Chondrocyte (in vitro differentiated cells): Measurements from ENCODE around the gene EGFR. TPM values are rescaled to one million over a fixed set of nuclear protein-coding genes. Genes with fewer than 3 reads are reported as not detected.

Source experiments
- DNase-seq: peaks from one replicate; pipeline ENCODE4 v3.0.0; 2021; ENCODE audit warnings: mixed read lengths, low spot score
- H3K27ac Mint-ChIP-seq: one replicate; pipeline ENCODE4 v1.8.0; 2021; ENCODE audit warnings: mild to moderate bottlenecking, moderate library complexity, mixed read lengths; ENCODE audit not compliant: unreplicated experiment
- H3K27me3 Mint-ChIP-seq: 2 replicates; pipeline ENCODE4 v1.8.0; 2021; ENCODE audit warnings: low read depth, mixed read lengths
- H3K36me3 Mint-ChIP-seq: 2 replicates; pipeline ENCODE4 v1.8.0; 2021; ENCODE audit warnings: low read depth, mixed read lengths
- H3K4me1 Mint-ChIP-seq: 2 replicates; pipeline ENCODE4 v1.8.0; 2021; ENCODE audit warnings: low read depth, mild to moderate bottlenecking, mixed read lengths
- H3K4me3 Mint-ChIP-seq: one replicate; pipeline ENCODE4 v1.8.0; 2021; ENCODE audit warnings: mild to moderate bottlenecking, moderate library complexity, mixed read lengths; ENCODE audit not compliant: unreplicated experiment
- H3K9me3 Mint-ChIP-seq: 2 replicates; pipeline ENCODE4 v1.8.0; 2021; ENCODE audit warnings: low read depth, mixed read lengths
- total RNA-seq: library from RNA; stranded (reverse); gene quantifications from 3 replicates; pipeline ENCODE4 v1.2.1, GENCODE V29; 2021
- TF ChIP-seq, protein P1 (sequence below): fragments of 200-600 bp; sonication (generic); IDR thresholded peaks from 2 replicates; pipeline ENCODE4 v1.5.0; 2021; ENCODE audit warnings: antibody characterized with exemption, mild to moderate bottlenecking, moderate library complexity

The EGFR gene
- total RNA-seq, 1 donor from 2014 or later = 25.5 TPM

DNA sequence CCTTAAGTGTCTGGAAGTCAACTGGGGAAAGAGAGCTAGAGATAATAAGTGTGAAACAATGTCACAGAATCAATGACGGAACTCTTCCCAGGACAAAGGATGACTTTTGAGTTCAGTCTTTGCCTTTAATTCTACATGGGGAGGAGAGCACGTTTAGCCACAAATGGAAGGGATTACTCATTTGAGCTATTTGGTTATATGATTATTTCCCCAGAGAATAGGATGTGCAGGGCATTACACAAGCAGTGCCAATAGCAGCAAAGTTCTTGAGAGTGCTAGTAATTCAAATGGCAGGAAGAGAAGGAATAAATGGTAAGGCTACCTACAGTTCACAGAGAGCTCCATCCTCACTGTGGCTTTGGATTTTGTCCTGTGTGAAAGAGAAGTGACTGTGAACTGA is 6.0 kb downstream of the EGFR start:
- TF ChIP-seq, protein P1, sequence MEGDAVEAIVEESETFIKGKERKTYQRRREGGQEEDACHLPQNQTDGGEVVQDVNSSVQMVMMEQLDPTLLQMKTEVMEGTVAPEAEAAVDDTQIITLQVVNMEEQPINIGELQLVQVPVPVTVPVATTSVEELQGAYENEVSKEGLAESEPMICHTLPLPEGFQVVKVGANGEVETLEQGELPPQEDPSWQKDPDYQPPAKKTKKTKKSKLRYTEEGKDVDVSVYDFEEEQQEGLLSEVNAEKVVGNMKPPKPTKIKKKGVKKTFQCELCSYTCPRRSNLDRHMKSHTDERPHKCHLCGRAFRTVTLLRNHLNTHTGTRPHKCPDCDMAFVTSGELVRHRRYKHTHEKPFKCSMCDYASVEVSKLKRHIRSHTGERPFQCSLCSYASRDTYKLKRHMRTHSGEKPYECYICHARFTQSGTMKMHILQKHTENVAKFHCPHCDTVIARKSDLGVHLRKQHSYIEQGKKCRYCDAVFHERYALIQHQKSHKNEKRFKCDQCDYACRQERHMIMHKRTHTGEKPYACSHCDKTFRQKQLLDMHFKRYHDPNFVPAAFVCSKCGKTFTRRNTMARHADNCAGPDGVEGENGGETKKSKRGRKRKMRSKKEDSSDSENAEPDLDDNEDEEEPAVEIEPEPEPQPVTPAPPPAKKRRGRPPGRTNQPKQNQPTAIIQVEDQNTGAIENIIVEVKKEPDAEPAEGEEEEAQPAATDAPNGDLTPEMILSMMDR = no peak
- no peak overlapping the region for H3K4me3 Mint-ChIP-seq
- no peaks in the 10 kb centered on the region for H3K9me3 Mint-ChIP-seq
- no peak for DNase-seq
- peaks cover 2% of the 10 kb centered on the region for H3K36me3 Mint-ChIP-seq
- peaks cover 62% of the 10 kb centered on the region for H3K4me1 Mint-ChIP-seq
- H3K27ac Mint-ChIP-seq = peak overlapping the region; percentile 14
- no peaks in the 10 kb centered on the region for H3K27me3 Mint-ChIP-seq

DNA sequence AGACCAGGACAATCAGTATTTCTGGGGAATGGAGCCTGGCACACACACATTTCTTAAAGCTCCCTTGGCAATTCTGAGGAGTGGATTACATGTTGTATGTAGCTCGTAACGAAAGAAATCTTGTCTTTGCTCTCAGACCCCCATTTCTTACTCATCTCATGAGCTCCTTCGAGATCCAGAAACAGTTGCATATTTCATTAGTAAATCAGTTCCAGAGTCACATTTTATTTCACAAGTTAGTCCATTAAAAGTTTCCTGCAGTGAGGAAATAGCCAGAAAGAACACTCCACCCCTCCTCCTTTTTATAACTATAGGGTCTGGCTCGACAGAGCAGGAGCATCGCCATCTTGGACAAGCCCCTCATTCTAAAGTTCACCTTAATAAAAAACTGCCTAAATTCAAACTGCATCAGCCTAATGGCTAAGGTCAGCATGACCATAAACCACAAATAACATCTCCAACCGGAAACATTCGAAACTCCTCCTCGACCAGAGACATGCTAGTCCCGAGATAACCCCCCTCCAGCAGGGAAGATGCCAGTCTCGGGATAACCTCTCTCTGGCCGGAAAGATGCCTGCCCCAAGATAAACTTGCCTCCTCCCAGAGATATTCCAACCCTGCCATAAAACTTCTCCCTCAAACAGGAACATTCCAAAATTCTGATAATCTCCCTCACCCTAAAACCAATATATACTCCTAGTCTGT is 7.4 kb downstream of the EGFR start:
- Mint-ChIP-seq H3K36me3 (peaks cover 2% of the 10 kb centered on the region), H3K4me3 (no peak overlapping the region), H3K4me1 (peaks cover 74% of the 10 kb centered on the region), H3K27ac (peak overlapping the region; percentile 73), H3K9me3 (no peaks in the 10 kb centered on the region), H3K27me3 (no peaks in the 10 kb centered on the region)
- DNase-seq = no peak
- TF ChIP-seq, protein P1 = no peak

DNA sequence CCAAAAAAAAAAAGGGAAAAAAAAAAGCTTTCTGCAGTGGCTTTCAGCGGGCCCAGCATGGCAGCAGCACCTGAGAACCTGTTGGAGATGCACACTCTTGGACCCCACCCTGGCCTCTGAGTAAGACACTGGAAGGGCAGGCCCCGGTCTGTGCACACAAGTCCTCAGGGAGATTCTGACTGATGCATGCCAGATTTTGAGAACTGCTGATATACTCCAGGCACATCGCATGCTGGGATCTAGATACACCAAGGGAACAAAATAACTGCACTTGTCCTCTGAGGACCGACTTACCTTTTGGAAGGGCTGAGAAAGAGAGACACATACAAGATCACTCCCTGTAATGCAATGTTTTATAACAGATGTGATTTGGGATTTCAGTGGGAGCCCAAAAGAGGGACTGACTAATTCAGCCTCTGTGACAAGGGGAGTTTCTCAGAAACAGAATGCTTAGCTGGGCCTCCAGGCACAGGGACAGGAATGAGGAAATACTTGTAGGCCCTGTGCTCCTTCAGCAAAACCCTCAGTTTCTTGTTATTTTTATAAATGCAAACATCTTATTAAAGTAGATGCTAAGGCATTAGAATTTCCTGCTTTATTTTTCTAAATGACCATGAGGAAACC is 8.2 kb downstream of the EGFR start:
- no peak overlapping the region for H3K4me3 Mint-ChIP-seq
- no peaks in the 10 kb centered on the region for H3K27me3 Mint-ChIP-seq
- TF ChIP-seq, protein P1 = no peak
- no peak for DNase-seq
- H3K4me1 Mint-ChIP-seq = peaks cover 76% of the 10 kb centered on the region
- H3K36me3 Mint-ChIP-seq = peaks cover 2% of the 10 kb centered on the region
- H3K27ac Mint-ChIP-seq = peak overlapping the region; percentile 73
- no peaks in the 10 kb centered on the region for H3K9me3 Mint-ChIP-seq

DNA sequence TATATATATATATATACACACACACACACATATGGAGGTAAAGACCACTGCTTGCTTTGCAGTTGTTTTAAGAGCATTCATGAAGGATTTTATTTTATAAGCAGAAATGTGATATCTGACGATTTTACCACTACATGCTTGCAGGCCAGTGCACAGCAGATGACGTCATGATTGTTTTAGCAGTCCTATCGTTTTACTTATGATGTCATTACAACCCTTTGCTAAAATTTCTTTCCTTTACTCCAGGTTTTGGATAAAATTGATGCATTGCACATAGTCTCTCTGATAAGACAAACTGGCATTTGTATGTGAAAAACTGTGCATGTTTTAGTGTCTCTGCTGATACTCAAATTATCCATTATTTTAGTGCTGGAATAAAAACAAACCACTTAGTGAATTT is 9.2 kb downstream of the EGFR start:
- H3K4me3 Mint-ChIP-seq = no peak overlapping the region
- TF ChIP-seq, protein P1 = no peak
- H3K36me3 Mint-ChIP-seq = peaks cover 2% of the 10 kb centered on the region
- no peak for DNase-seq
- peaks cover 70% of the 10 kb centered on the region for H3K4me1 Mint-ChIP-seq
- no peaks in the 10 kb centered on the region for H3K9me3 Mint-ChIP-seq
- H3K27ac Mint-ChIP-seq = no peak overlapping the region
- H3K27me3 Mint-ChIP-seq = no peaks in the 10 kb centered on the region

DNA sequence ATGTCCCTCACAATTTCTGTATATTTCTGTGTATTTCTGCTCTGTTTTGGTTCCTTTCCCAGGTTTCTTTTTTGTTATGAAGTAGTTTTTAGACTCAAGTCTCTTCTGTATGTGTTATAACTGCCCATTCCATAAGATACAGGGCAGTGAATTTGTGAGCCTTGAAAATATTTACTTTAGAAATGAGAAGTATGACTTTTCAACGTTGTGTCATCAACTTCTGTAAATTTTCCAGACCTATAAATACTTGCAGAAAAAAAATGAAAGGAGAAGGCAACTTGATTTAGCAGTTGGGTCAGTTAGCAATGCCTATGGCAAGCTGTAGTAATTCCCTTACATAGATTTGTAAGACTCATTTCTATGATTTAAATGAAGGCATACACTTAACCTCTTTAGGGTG is 11.5 kb downstream of the EGFR start:
- TF ChIP-seq, protein P1 = no peak
- DNase-seq = no peak
- Mint-ChIP-seq H3K4me1 (peaks cover 56% of the 10 kb centered on the region), H3K4me3 (no peak overlapping the region), H3K36me3 (no peaks in the 10 kb centered on the region), H3K27me3 (no peaks in the 10 kb centered on the region), H3K27ac (peak overlapping the region; percentile 79), H3K9me3 (no peaks in the 10 kb centered on the region)
